Breast epithelium (tissue), 4 donors: Measurements from ENCODE around the gene OR7G3. TPM values are rescaled to one million over a fixed set of nuclear protein-coding genes. Genes with fewer than 3 reads are reported as not detected.

ENCODE experiments used
- DNase-seq, 2 donors: peaks; one replicate each; pipeline ENCODE4 v3.0.0-alpha.2; 2019; ENCODE audit warnings: low spot score in 2 of 2
- H3K27ac ChIP-seq, 2 donors: fragments of 200-600 bp; sonication (generic) in 1 of 2; one replicate each; pipeline ENCODE4 v1.5.1; 2016 to 2019; ENCODE audit warnings: mild to moderate bottlenecking in 1 of 2
- H3K27me3 ChIP-seq, 2 donors: fragments of 200-600 bp; sonication (generic) in 1 of 2; one replicate each; pipeline versions ENCODE4 v1.5.1 to v1.6.0; 2017 to 2019; ENCODE audit warnings: control low read depth in 1 of 2, mild to moderate bottlenecking in 1 of 2
- H3K36me3 ChIP-seq: fragments of 200-600 bp; one replicate; pipeline ENCODE4 v1.5.1; 2019
- H3K4me1 ChIP-seq, 2 donors: fragments of 200-600 bp; sonication (generic); one replicate each; pipeline ENCODE4 v1.5.1; 2016 to 2019; ENCODE audit warnings: control low read depth in 1 of 2
- H3K4me3 ChIP-seq, 3 donors: fragments of 200-600 bp; sonication (generic); 1 replicate in 2 of 3; 2 replicates in 1 of 3; pipeline ENCODE4 v1.5.1; 2016 to 2019; ENCODE audit warnings: mild to moderate bottlenecking in 3 of 3, moderate library complexity in 2 of 3
- H3K9me3 ChIP-seq, 2 donors: fragments of 200-600 bp; sonication (generic) in 1 of 2; one replicate each; pipeline ENCODE4 v1.5.1; 2016 to 2019; ENCODE audit warnings: control low read depth in 1 of 2
- POLR2A ChIP-seq: fragments of 450-650 bp; IDR thresholded peaks from one replicate; pipeline ENCODE4 v1.6.1; 2016; ENCODE audit warnings: antibody characterized with exemption, mild to moderate bottlenecking, moderate library complexity
- POLR2AphosphoS5 ChIP-seq, 3 donors: sonication (generic); formaldehyde crosslinking; IDR thresholded peaks; one replicate each; pipeline ENCODE4 v1.6.1; 2017; ENCODE audit warnings: antibody characterized with exemption in 3 of 3
- intact Hi-C: fragments of 100-400 bp; cut with DNase I; formaldehyde crosslinking; loops from one replicate; pipeline ENCODE4 v1.15.1; 2023; ENCODE audit warnings: low total_unique reads
- total RNA-seq, 3 donors: library from RNA; depleted of rRNA; stranded (reverse); fragments of >200 nt; gene quantifications; one replicate each; pipeline ENCODE4 v1.1.0, GENCODE V29; 2016
- TF ChIP-seq, protein P1 (sequence below), 3 donors: fragments of 450-650 bp; IDR thresholded peaks; one replicate each; pipeline ENCODE4 v1.5.1; 2016 to 2017; ENCODE audit warnings: antibody characterized with exemption in 3 of 3, mild to moderate bottlenecking in 3 of 3, moderate library complexity in 3 of 3

The OR7G3 gene
- total RNA-seq = not detected

- DNase-seq = no peak
- no peak within 1 kb of the TSS for H3K4me3 ChIP-seq
- no peak within 1 kb of the TSS for H3K27ac ChIP-seq
- no peaks in the 10 kb centered on the region for H3K36me3 ChIP-seq
- no peaks in the 10 kb centered on the region for H3K9me3 ChIP-seq
- H3K4me1 ChIP-seq = no peaks in the 10 kb centered on the region
- intact Hi-C loops = no loop called here
- TF ChIP-seq, protein P1, sequence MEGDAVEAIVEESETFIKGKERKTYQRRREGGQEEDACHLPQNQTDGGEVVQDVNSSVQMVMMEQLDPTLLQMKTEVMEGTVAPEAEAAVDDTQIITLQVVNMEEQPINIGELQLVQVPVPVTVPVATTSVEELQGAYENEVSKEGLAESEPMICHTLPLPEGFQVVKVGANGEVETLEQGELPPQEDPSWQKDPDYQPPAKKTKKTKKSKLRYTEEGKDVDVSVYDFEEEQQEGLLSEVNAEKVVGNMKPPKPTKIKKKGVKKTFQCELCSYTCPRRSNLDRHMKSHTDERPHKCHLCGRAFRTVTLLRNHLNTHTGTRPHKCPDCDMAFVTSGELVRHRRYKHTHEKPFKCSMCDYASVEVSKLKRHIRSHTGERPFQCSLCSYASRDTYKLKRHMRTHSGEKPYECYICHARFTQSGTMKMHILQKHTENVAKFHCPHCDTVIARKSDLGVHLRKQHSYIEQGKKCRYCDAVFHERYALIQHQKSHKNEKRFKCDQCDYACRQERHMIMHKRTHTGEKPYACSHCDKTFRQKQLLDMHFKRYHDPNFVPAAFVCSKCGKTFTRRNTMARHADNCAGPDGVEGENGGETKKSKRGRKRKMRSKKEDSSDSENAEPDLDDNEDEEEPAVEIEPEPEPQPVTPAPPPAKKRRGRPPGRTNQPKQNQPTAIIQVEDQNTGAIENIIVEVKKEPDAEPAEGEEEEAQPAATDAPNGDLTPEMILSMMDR (IDR thresholded peaks at IDR 0.05) = no peak
- no peak for TF ChIP-seq POLR2AphosphoS5 (IDR thresholded peaks at IDR 0.05)
- no peak for TF ChIP-seq POLR2A
- H3K27me3 ChIP-seq = peaks cover 0 to 7% of the 10 kb centered on the region in 2 donors
These were observed at the start of gene OR7G3 for GRCh38 chr19:9126900-9127405. OR7G3 (minus strand) TSS chr19:9126950; CDS start chr19:9126950, 0 bp downstream.

DNA sequence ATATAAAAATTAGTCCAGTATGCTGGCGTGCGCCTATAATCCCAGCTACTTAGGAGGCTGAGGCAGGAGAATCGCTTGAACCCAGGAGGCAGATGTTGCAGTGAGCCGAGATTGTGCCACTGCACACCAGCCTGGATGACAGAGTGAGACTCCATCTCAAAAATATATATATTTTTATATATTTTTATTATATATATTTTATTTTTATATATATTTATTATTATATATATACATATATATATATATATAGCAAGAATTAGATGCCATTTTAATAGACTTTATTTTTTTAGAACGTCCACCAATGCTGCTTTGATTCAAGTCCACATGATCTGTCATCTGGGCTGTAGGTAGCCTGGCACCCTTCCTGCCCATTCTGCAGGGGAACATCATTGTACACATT lies 48.6 kb upstream of the OR7G3 start:
- Histone ChIP-seq H3K36me3 (no peaks in the 10 kb centered on the region), H3K27me3 (no peaks in the 10 kb centered on the region), H3K9me3 (no peaks in the 10 kb centered on the region), H3K27ac (no peak overlapping the region), H3K4me1 (no peaks in the 10 kb centered on the region), H3K4me3 (no peak overlapping the region)
- intact Hi-C loops = no loop called here
- TF ChIP-seq POLR2AphosphoS5 (IDR thresholded peaks at IDR 0.05) (no peak), POLR2A (no peak)
- DNase-seq = no peak

GRCh38 chr19:9171393-9171991 lies 44.7 kb upstream of the OR7G3 start:
- peaks cover 0 to 13% of the 10 kb centered on the region in 2 donors for H3K9me3 ChIP-seq
- no peak overlapping the region for H3K27ac ChIP-seq
- intact Hi-C loops = loop anchor here (1.0 kb wide), 1 partner anchor 10 kb away; no protein-coding TSS in a partner anchor
- no peak overlapping the region for H3K4me3 ChIP-seq
- H3K36me3 ChIP-seq = no peaks in the 10 kb centered on the region
- TF ChIP-seq, protein P1 (IDR thresholded peaks at IDR 0.05) = no peak
- TF ChIP-seq POLR2A = no peak
- no peak for TF ChIP-seq POLR2AphosphoS5 (IDR thresholded peaks at IDR 0.05)
- no peaks in the 10 kb centered on the region for H3K4me1 ChIP-seq
- DNase-seq = no peak
- no peaks in the 10 kb centered on the region for H3K27me3 ChIP-seq

GRCh38 chr19:9166846-9167245 lies 40.1 kb upstream of the OR7G3 start:
- Histone ChIP-seq H3K9me3 (peaks cover 14 to 54% of the 10 kb centered on the region in 2 donors), H3K36me3 (peaks cover 5% of the 10 kb centered on the region), H3K4me1 (no peaks in the 10 kb centered on the region), H3K27me3 (no peaks in the 10 kb centered on the region), H3K4me3 (no peak overlapping the region), H3K27ac (no peak overlapping the region)
- DNase-seq = no peak
- intact Hi-C loops = no loop called here
- TF ChIP-seq POLR2AphosphoS5 (IDR thresholded peaks at IDR 0.05) (no peak), POLR2A (no peak)
- TF ChIP-seq, protein P1 (IDR thresholded peaks at IDR 0.05) = no peak

DNA sequence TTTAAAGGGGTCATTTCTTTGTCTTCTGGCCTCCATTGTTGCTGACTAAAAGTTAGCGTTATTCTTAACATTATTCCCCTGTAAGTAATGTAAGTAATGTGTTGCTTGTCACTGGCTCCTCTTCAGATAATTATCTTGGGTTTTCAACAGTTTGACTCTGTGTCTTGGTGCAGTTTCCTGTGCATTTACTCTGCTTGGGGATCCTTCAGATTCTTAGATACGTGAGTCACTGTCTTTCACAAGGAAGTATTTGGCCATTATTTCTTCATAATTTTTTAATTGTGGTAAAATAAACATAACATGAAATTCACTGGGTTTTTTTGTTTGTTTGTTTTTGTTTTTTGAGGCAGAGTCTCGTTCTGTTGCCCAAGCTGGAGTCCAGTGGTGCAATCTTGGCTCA lies 38.5 kb upstream of the OR7G3 start:
- DNase-seq = no peak
- no peak for TF ChIP-seq POLR2A
- TF ChIP-seq POLR2AphosphoS5 (IDR thresholded peaks at IDR 0.05) = no peak
- TF ChIP-seq, protein P1 (IDR thresholded peaks at IDR 0.05) = no peak
- Histone ChIP-seq H3K4me1 (no peaks in the 10 kb centered on the region), H3K36me3 (peaks cover 10% of the 10 kb centered on the region), H3K4me3 (no peak overlapping the region), H3K27ac (no peak overlapping the region), H3K9me3 (peaks cover 30 to 68% of the 10 kb centered on the region in 2 donors), H3K27me3 (no peaks in the 10 kb centered on the region)
- intact Hi-C loops = no loop called here
